GM12878 (cell line): ENCODE results near the gene B4GALT1. TPM values are rescaled to one million over a fixed set of nuclear protein-coding genes. Genes with fewer than 3 reads are reported as not detected.

Source experiments
- GABPA ChIP-seq: IDR thresholded peaks from 2 replicates; pipeline ENCODE4 v1.6.1; 2014; ENCODE audit warnings: antibody characterized with exemption, low read depth, mild to moderate bottlenecking, inconsistent platforms
- HCFC1 ChIP-seq: fragments of 150-350 bp; IDR thresholded peaks from 2 replicates; pipeline ENCODE4 v1.6.1; 2014; ENCODE audit warnings: low read length
- NR2C1 ChIP-seq: fragments of 450-650 bp; IDR thresholded peaks from 2 replicates; pipeline ENCODE4 v1.6.1; 2017; ENCODE audit warnings: antibody characterized with exemption, mild to moderate bottlenecking, moderate library complexity
- POLR2A ChIP-seq: IDR thresholded peaks from 2 replicates; pipeline ENCODE4 v1.6.1; 2011; ENCODE audit warnings: low read depth, mild to moderate bottlenecking, low read length
- PRDM15 ChIP-seq: fragments of 450-650 bp; formaldehyde crosslinking; IDR thresholded peaks from 2 replicates; pipeline ENCODE4 v1.4.0; 2020; ENCODE audit warnings: mild to moderate bottlenecking, moderate library complexity
- RELA ChIP-seq: fragments of 450-650 bp; IDR thresholded peaks from 2 replicates; pipeline ENCODE4 v1.8.0; 2014; ENCODE audit warnings: borderline replicate concordance; ENCODE audit not compliant: partially characterized antibody
- RFX5 ChIP-seq: IDR thresholded peaks from 2 replicates; pipeline ENCODE4 v1.6.1; 2011; ENCODE audit warnings: low read depth, low read length, improper control_type of control experiment
- SKIL ChIP-seq: fragments of 450-650 bp; IDR thresholded peaks from 2 replicates; pipeline ENCODE4 v1.6.1; 2017; ENCODE audit warnings: mild to moderate bottlenecking, low read depth, inconsistent platforms; ENCODE audit not compliant: poor library complexity, severe bottlenecking
- polyA plus RNA-seq, 11 experiments: library from polyadenylated mRNA; depleted of rRNA in 4 of 11; unstranded in 6 of 11; stranded (reverse) in 5 of 11; fragments of >200 nt; fragmentation: Nextera tagmentation in 4 of 11; fragmentation: Illumina TruSeq in 1 of 11; extraction: Ambion mirVana in 4 of 11; extraction: Trizol in 1 of 11; gene quantifications; 1 replicate in 1 of 11; 2 replicates in 10 of 11; pipeline versions ENCODE4 v1.2.1 to v1.2.3, GENCODE V29; 2011 to 2016; ENCODE audit warnings: inconsistent platforms in 2 of 11, missing spikeins in 2 of 11, low read depth in 1 of 11
- total RNA-seq, 4 experiments: library from RNA; depleted of rRNA in 3 of 4; stranded (reverse); fragments of >200 nt in 3 of 4; fragmentation: Illumina TruSeq in 1 of 4; extraction: Trizol in 1 of 4; gene quantifications; 2 replicates each; pipeline versions ENCODE4 v1.2.1 to v1.2.3, GENCODE V29; 2013 to 2021

B4GALT1 gene
- total and polyA plus RNA-seq, 10 of the 15 experiments (the other 5 are each of a cell fraction or from before 2014, with no cell fraction given): 12.7 to 79.0 (median 41.0) TPM

- TF ChIP-seq NR2C1: 0 out of 2 replicates have a peak, but pooled peaks have one; percentile 9
- TF ChIP-seq RFX5: no peak
- no peak for TF ChIP-seq SKIL
- peak; percentile 93 for TF ChIP-seq POLR2A
- TF ChIP-seq PRDM15 (CRISPR knock-in tag): no peak
- no peak for TF ChIP-seq RELA
- TF ChIP-seq GABPA: no peak
- TF ChIP-seq HCFC1: no peak
These were observed at the start of gene B4GALT1 (continued) for GRCh38 chr9:33167084-33167971.
